Measurements from ENCODE around the gene RASL11B.

DNA sequence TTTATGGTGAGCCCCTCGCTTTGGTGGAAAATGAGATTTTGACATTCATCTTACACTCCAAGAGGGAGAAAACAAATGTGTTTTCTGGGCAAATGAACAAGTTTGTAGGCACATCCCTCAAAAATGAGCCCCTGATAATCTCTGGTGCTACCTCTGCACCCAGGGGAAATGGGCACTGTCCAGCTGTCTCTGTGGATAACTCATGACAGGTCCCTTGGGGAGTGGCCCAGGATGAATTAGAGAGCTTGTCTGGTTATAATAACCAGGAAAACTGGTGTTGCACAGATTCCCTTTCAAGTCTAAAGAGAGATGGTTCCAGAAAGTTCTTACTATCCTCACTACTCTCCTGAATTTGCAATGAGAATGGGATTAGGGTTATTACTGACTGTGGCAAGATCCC is 7.5 kb downstream of the RASL11B start:
- TF ChIP-seq, protein P1, sequence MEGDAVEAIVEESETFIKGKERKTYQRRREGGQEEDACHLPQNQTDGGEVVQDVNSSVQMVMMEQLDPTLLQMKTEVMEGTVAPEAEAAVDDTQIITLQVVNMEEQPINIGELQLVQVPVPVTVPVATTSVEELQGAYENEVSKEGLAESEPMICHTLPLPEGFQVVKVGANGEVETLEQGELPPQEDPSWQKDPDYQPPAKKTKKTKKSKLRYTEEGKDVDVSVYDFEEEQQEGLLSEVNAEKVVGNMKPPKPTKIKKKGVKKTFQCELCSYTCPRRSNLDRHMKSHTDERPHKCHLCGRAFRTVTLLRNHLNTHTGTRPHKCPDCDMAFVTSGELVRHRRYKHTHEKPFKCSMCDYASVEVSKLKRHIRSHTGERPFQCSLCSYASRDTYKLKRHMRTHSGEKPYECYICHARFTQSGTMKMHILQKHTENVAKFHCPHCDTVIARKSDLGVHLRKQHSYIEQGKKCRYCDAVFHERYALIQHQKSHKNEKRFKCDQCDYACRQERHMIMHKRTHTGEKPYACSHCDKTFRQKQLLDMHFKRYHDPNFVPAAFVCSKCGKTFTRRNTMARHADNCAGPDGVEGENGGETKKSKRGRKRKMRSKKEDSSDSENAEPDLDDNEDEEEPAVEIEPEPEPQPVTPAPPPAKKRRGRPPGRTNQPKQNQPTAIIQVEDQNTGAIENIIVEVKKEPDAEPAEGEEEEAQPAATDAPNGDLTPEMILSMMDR (IDR thresholded peaks at IDR 0.05) = no peak
- TF ChIP-seq ZFX (IDR thresholded peaks at IDR 0.05; ENCODE audit: borderline replicate concordance) = no peak
